ENCODE results near the gene ADGRV1.

ADGRV1 gene

GRCh38 chr5:91052977-91053740, 494.6 kb downstream of the ADGRV1 start:
- TF ChIP-seq, protein P1, sequence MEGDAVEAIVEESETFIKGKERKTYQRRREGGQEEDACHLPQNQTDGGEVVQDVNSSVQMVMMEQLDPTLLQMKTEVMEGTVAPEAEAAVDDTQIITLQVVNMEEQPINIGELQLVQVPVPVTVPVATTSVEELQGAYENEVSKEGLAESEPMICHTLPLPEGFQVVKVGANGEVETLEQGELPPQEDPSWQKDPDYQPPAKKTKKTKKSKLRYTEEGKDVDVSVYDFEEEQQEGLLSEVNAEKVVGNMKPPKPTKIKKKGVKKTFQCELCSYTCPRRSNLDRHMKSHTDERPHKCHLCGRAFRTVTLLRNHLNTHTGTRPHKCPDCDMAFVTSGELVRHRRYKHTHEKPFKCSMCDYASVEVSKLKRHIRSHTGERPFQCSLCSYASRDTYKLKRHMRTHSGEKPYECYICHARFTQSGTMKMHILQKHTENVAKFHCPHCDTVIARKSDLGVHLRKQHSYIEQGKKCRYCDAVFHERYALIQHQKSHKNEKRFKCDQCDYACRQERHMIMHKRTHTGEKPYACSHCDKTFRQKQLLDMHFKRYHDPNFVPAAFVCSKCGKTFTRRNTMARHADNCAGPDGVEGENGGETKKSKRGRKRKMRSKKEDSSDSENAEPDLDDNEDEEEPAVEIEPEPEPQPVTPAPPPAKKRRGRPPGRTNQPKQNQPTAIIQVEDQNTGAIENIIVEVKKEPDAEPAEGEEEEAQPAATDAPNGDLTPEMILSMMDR (IDR thresholded peaks at IDR 0.05; ENCODE audit: extremely low read depth, insufficient read depth, missing control alignments), result no peak
- in situ Hi-C loops (cut with MboI; ENCODE audit: low pct_unique_long_range_greater_than_20kb, low sequenced_read_pairs, unreplicated experiment), result no loop called here
- no peak for DNase-seq (ENCODE audit: low spot score)

- DNase-seq (ENCODE audit: low spot score), result no peak
- in situ Hi-C loops (cut with MboI; ENCODE audit: low pct_unique_long_range_greater_than_20kb, low sequenced_read_pairs, unreplicated experiment), result no loop called here
- TF ChIP-seq, protein P1 (IDR thresholded peaks at IDR 0.05; ENCODE audit: extremely low read depth, insufficient read depth, missing control alignments), result no peak
Measured at GRCh38 chr5:91053741-91054025, 495.1 kb downstream of the ADGRV1 start.

DNA sequence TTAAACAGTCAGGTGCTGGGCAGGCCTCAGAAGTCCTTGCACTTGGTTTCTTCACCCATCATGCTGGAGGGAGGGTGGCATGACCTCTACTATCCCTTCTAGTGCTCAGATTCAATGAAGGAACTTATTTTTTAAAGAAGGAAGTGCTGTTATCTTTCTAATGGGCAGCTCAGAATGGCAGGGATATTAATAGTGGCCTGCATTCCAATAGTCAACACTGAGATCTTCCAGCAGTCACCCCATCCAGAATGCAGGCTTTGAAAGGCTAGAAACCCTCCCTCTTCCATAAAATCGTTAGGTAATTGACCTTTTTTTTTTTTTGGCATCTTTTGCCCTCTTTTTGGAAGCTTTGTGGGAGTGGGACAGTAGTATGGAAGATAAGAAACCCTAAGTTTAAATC, 499.6 kb downstream of the ADGRV1 start:
- in situ Hi-C loops (cut with MboI; ENCODE audit: low pct_unique_long_range_greater_than_20kb, low sequenced_read_pairs, unreplicated experiment), result no loop called here
- TF ChIP-seq, protein P1 (IDR thresholded peaks at IDR 0.05; ENCODE audit: extremely low read depth, insufficient read depth, missing control alignments), result no peak
- DNase-seq (ENCODE audit: low spot score), result no peak

DNA sequence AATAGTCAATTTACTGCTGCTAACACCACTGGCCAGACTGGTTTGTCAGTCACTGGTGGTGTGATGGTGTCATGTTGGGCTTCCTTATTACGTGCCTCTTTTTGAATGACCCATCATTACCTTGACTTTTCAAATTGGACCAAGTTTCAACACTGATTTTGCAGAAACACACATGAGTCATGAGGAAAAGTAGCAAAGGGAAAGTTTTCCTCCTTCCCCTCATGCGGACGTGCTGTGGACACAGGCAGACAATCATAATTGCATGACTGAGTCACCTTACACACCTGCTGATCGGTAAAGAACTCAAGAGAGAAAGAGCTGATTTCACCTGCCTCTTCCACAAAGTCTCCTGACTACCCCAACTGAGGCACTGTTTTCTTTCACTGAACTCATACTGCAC, 500.0 kb downstream of the ADGRV1 start:
- TF ChIP-seq, protein P1 (IDR thresholded peaks at IDR 0.05; ENCODE audit: extremely low read depth, insufficient read depth, missing control alignments), result no peak
- DNase-seq (ENCODE audit: low spot score), result no peak
- in situ Hi-C loops (cut with MboI; ENCODE audit: low pct_unique_long_range_greater_than_20kb, low sequenced_read_pairs, unreplicated experiment), result no loop called here

- in situ Hi-C loops (cut with MboI; ENCODE audit: low pct_unique_long_range_greater_than_20kb, low sequenced_read_pairs, unreplicated experiment), result no loop called here
- TF ChIP-seq, protein P1 (IDR thresholded peaks at IDR 0.05; ENCODE audit: extremely low read depth, insufficient read depth, missing control alignments), result no peak
- DNase-seq (ENCODE audit: low spot score), result peak; percentile 45
Measured at GRCh38 chr5:91059409-91059808, 500.8 kb downstream of the ADGRV1 start.

- in situ Hi-C loops (cut with MboI; ENCODE audit: low pct_unique_long_range_greater_than_20kb, low sequenced_read_pairs, unreplicated experiment), result no loop called here
- DNase-seq (ENCODE audit: low spot score), result no peak
- TF ChIP-seq, protein P1 (IDR thresholded peaks at IDR 0.05; ENCODE audit: extremely low read depth, insufficient read depth, missing control alignments), result no peak
Measured at GRCh38 chr5:91061094-91061493, 502.5 kb downstream of the ADGRV1 start.
